ENCODE measurements around the gene APOL1.

- TF ChIP-seq CTCF (IDR thresholded peaks at IDR 0.05 in 8 of 11, conservative IDR thresholded peaks at IDR 0.05 in 3 of 11) (no peak), POLR2A (IDR thresholded peaks at IDR 0.05) (no peak), POLR2AphosphoS5 (IDR thresholded peaks at IDR 0.05) (no peak)
These were observed 5.2 kb downstream of the APOL1 start for GRCh38 chr22:36257948-36258670.
